ENCODE measurements around the gene UST.
"Not testable (repeated sequence)": the region's sequence is repeated elsewhere in the genome, so short reads cannot be mapped to it uniquely, and the experiment has no call there.

Gene UST

GRCh38 chr6:148842296-148843019, 95.6 kb downstream of the UST start:
- DNase-seq = no peak

- DNase-seq = no peak
These were observed 98.6 kb downstream of the UST start for GRCh38 chr6:148845464-148845863.

GRCh38 chr6:148846778-148847761, 100.2 kb downstream of the UST start:
- DNase-seq = no peak

GRCh38 chr6:148848915-148849314, 102.1 kb downstream of the UST start:
- no peak for DNase-seq

GRCh38 chr6:148849449-148849848, 102.6 kb downstream of the UST start:
- DNase-seq = not testable (repeated sequence)

GRCh38 chr6:148850964-148851363, 104.1 kb downstream of the UST start:
- DNase-seq = no peak

- no peak for DNase-seq
These were observed 105.1 kb downstream of the UST start for GRCh38 chr6:148851683-148852556.

GRCh38 chr6:148852688-148853087, 105.9 kb downstream of the UST start:
- no peak for DNase-seq

GRCh38 chr6:148853113-148853512, 106.3 kb downstream of the UST start:
- not testable (repeated sequence) for DNase-seq

- DNase-seq = no peak
These were observed 107.3 kb downstream of the UST start for GRCh38 chr6:148854096-148854495.

- DNase-seq = no peak
These were observed 108.2 kb downstream of the UST start for GRCh38 chr6:148854992-148855391.

GRCh38 chr6:148855744-148856143, 108.9 kb downstream of the UST start:
- DNase-seq = no peak

GRCh38 chr6:148857798-148858390, 111.1 kb downstream of the UST start:
- DNase-seq = peak; percentile 87

GRCh38 chr6:148864132-148864531, 117.3 kb downstream of the UST start:
- DNase-seq = not testable (repeated sequence)

GRCh38 chr6:148864941-148865340, 118.1 kb downstream of the UST start:
- no peak for DNase-seq

GRCh38 chr6:148866657-148867268, 119.9 kb downstream of the UST start:
- no peak for DNase-seq

- peak; percentile 50 for DNase-seq
These were observed 121.0 kb downstream of the UST start for GRCh38 chr6:148867862-148868261.

GRCh38 chr6:148868314-148868713, 121.5 kb downstream of the UST start:
- peak; percentile 71 for DNase-seq

- DNase-seq = peak; percentile 25
These were observed 122.1 kb downstream of the UST start for GRCh38 chr6:148868901-148869300.

- peak; percentile 97 for DNase-seq
These were observed 122.8 kb downstream of the UST start for GRCh38 chr6:148869585-148869984.

GRCh38 chr6:148873154-148873553, 126.3 kb downstream of the UST start:
- no peak for DNase-seq

- DNase-seq = no peak
These were observed 127.0 kb downstream of the UST start for GRCh38 chr6:148873868-148874267.
